ENCODE data around the gene ABL1.

ABL1 gene

GRCh38 chr9:130852801-130853200, 17.7 kb downstream of the ABL1 start:
- no peak for DNase-seq

- no peak for DNase-seq
Measured at GRCh38 chr9:130854092-130854491, 19.0 kb downstream of the ABL1 start.

- no peak for DNase-seq
Measured at GRCh38 chr9:130854835-130855234, 19.8 kb downstream of the ABL1 start.

- no peak for DNase-seq
Measured at GRCh38 chr9:130856474-130856873, 21.4 kb downstream of the ABL1 start.

- no peak for DNase-seq
Measured at GRCh38 chr9:130857864-130858738, 23.0 kb downstream of the ABL1 start.

- DNase-seq, result no peak
Measured at GRCh38 chr9:130858739-130859705, 24.0 kb downstream of the ABL1 start.

GRCh38 chr9:130860458-130861316, 25.6 kb downstream of the ABL1 start:
- no peak for DNase-seq

- DNase-seq, result no peak
Measured at GRCh38 chr9:130861372-130862180, 26.5 kb downstream of the ABL1 start.

GRCh38 chr9:130862217-130862616, 27.2 kb downstream of the ABL1 start:
- no peak for DNase-seq

GRCh38 chr9:130862747-130863146, 27.7 kb downstream of the ABL1 start:
- no peak for DNase-seq

- DNase-seq, result no peak
Measured at GRCh38 chr9:130864541-130864940, 29.5 kb downstream of the ABL1 start.

GRCh38 chr9:130865921-130866320, 30.9 kb downstream of the ABL1 start:
- DNase-seq, result no peak

- DNase-seq, result peak; percentile 23
Measured at GRCh38 chr9:130866474-130866965, 31.5 kb downstream of the ABL1 start.

- DNase-seq, result no peak
Measured at GRCh38 chr9:130867556-130867955, 32.5 kb downstream of the ABL1 start.

GRCh38 chr9:130868230-130868629, 33.2 kb downstream of the ABL1 start:
- no peak for DNase-seq

- DNase-seq, result no peak
Measured at GRCh38 chr9:130869250-130869649, 34.2 kb downstream of the ABL1 start.

- DNase-seq, result no peak
Measured at GRCh38 chr9:130870491-130871381, 35.7 kb downstream of the ABL1 start.

GRCh38 chr9:130871395-130872062, 36.5 kb downstream of the ABL1 start:
- DNase-seq, result no peak

- DNase-seq, result no peak
Measured at GRCh38 chr9:130872093-130872492, 37.0 kb downstream of the ABL1 start.

- no peak for DNase-seq
Measured at GRCh38 chr9:130872508-130872907, 37.5 kb downstream of the ABL1 start.
